Fibroblast of villous mesenchyme (primary cell): Measurements from ENCODE around the gene DDX60. TPM values are rescaled to one million over a fixed set of nuclear protein-coding genes. Genes with fewer than 3 reads are reported as not detected.
A peak's percentile ranks its signal among the peaks of the same experiment; 100 is the strongest.

Experiments used
- DNase-seq: peaks from one replicate; pipeline ENCODE4 v3.0.0-alpha.2; 2010; ENCODE audit warnings: low read depth
- H3K4me3 ChIP-seq: 2 replicates; pipeline ENCODE4 v1.5.1; 2011; ENCODE audit warnings: low read depth, mild to moderate bottlenecking, low read length
- total RNA-seq: library from RNA; depleted of rRNA; stranded (reverse); fragments of >200 nt; gene quantifications from 2 replicates; pipeline ENCODE4 v1.2.3, GENCODE V29; 2012
- TF ChIP-seq, protein P1 (sequence below): IDR thresholded peaks from 2 replicates; pipeline ENCODE4 v1.5.1; 2012; ENCODE audit warnings: low read depth, mild to moderate bottlenecking, low read length; ENCODE audit not compliant: insufficient read depth

Gene DDX60
- total RNA-seq, 1 donor: 19.0 TPM

DNA sequence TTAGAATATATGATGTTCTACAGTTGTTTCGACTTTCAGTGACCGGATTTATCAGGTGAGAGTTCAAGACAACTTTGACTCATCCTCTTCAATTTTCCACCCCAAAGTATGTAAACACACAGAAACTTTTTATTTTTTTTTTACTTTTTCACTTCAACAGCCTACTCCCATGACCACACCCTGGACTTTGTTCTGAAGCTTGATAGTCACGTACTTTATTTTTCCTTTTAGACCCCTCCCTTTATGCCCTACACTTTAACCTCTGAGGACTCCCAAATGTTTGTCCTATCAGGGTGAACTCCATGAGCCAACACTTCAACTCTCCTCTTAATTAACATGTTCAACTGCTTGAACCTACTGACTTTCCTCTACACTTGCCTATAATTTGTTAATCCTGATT, 2.5 kb upstream of the DDX60 start:
- no peak overlapping the region for H3K4me3 ChIP-seq
- TF ChIP-seq, protein P1, sequence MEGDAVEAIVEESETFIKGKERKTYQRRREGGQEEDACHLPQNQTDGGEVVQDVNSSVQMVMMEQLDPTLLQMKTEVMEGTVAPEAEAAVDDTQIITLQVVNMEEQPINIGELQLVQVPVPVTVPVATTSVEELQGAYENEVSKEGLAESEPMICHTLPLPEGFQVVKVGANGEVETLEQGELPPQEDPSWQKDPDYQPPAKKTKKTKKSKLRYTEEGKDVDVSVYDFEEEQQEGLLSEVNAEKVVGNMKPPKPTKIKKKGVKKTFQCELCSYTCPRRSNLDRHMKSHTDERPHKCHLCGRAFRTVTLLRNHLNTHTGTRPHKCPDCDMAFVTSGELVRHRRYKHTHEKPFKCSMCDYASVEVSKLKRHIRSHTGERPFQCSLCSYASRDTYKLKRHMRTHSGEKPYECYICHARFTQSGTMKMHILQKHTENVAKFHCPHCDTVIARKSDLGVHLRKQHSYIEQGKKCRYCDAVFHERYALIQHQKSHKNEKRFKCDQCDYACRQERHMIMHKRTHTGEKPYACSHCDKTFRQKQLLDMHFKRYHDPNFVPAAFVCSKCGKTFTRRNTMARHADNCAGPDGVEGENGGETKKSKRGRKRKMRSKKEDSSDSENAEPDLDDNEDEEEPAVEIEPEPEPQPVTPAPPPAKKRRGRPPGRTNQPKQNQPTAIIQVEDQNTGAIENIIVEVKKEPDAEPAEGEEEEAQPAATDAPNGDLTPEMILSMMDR: no peak
- DNase-seq: no peak

DNA sequence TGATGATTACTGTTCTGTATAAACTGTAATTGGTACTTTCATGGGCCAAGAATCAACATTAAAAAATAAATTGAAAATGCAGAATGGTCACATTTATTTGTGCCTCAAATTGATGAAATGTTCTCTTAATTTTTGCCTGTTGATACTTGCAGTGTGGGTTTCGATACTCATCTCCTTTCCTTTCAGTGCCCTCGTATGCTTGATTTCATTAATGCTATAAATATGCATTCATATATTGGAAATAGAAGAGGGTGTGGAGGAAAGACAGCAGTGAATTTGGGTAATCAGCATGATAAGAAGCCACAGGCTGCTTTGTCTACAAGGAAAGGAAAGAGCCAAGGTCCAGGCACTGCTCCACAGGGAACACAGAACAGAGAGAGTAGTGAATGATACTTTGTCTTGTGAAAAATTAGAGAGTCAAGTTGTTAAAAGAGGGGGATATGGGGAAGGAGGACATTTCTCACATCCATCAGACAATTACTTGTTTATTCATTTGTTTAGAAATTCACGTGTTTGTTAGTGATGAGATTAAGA, 1.0 kb upstream of the DDX60 start:
- DNase-seq: no peak
- TF ChIP-seq, protein P1: no peak
- H3K4me3 ChIP-seq: no peak overlapping the region

DNA sequence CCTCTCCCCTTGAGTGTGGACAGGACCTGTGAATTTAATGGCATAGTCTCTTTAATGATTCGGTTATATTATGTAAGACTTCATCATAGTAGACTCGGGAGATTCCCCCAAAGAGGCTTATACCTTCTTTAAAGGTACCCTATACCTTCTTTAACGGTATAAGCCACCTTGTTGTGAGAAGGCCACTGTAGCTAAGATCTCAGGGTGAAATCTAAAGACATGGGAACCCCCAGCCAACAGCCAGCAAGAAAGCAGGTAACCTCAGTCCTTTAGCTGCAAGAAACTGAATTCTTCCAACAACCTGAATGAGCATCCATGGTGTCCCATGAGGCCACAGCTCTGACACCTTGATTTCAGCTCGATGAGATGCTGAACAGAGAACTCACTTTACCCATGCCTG, 931 bp downstream of the DDX60 start:
- H3K4me3 ChIP-seq: peak overlapping the region; percentile 88
- no peak for DNase-seq
- TF ChIP-seq, protein P1: no peak

GRCh38 chr4:168309781-168310180, 8.8 kb downstream of the DDX60 start:
- DNase-seq: peak; percentile 31
- TF ChIP-seq, protein P1: no peak
- H3K4me3 ChIP-seq: no peak overlapping the region

- H3K4me3 ChIP-seq: no peak overlapping the region
- TF ChIP-seq, protein P1: no peak
- no peak for DNase-seq
Observed at GRCh38 chr4:168308912-168309311, 9.6 kb downstream of the DDX60 start.

GRCh38 chr4:168306476-168306875, 12.1 kb downstream of the DDX60 start:
- H3K4me3 ChIP-seq: no peak overlapping the region
- DNase-seq: no peak
- TF ChIP-seq, protein P1: no peak
